GM18519 (cell line): ENCODE results near the gene PGM2L1.
"Not testable (repeated sequence)": the region's sequence is repeated elsewhere in the genome, so short reads cannot be mapped to it uniquely, and the experiment has no call there.

Experiments
- ATAC-seq: cut with Tn5 transposase; IDR thresholded peaks from one replicate; pipeline ENCODE4 v1.9.1; 2021; ENCODE audit warnings: mild to moderate bottlenecking, moderate library complexity; ENCODE audit not compliant: unreplicated experiment, low FRiP score

PGM2L1 gene

DNA sequence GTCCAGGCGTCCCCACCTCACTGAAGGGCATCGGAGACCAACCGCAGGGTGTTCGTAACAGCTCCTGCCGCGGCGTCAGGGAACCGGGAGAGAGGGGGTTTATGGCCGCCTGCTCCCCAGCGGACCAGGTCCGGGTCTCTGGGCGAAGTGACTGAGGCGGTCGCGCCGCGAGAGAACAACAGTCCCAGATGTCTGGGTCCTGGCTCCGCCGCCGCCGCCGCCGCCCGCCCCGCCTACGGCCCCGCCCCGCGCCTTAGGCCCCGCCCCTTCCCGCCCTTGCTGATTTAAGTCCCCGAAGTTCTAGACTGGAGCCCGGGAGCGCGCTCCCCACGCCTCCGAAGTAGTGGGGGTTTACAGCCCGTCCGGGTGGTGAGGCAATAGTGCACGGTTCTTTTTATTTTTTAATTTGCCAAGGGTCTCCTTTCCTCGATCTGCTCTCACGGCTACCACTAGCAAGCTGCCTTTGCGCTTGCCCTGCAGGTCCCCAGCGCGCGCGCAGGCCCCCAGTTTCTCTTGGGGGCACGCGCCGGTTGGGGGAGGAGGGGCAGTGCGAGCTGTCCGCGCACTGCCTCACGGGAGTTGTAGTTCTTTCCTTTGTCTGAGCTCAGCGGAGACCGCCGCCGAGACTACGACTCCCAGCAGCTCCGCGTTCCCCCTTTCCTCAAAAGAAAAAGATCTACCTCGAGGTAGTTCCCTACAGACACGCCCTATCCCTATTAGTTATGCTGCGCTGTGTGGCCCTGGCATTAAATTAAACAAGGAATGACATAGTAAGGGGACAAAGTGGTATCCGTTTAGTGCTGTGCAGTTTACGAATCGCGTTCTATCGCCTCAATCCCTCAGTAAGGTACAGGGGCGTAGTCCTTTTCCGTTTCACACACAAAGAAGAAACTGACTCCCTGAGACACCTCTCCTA lies at the start of gene PGM2L1:
PGM2L1 (minus strand) TSS at position 190 of the 916 bp plus-strand sequence. CDS start 272 bp downstream, outside the sequence.
- ATAC-seq = peak; percentile 89

DNA sequence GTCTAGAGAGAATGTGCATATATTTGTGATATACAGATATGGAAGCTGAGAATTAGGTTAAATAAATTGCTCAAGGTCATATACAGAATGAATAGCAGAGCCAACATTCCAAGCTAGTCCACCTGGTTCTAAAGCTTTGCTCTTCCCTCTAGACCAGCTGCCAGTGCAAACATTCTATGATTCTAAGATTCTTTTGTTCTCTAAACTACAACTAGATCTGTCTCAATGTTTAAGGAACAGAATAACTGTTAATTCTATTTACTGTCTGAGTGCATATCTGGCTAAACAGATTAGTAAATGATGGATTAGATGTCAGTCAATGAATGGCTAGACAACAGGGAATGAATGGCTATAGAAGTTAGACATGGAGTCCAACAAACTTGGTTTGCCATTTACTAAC lies 49.5 kb upstream of the PGM2L1 start:
- ATAC-seq = no peak

GRCh38 chr11:74446532-74446938 lies 48.3 kb upstream of the PGM2L1 start:
- ATAC-seq = no peak

DNA sequence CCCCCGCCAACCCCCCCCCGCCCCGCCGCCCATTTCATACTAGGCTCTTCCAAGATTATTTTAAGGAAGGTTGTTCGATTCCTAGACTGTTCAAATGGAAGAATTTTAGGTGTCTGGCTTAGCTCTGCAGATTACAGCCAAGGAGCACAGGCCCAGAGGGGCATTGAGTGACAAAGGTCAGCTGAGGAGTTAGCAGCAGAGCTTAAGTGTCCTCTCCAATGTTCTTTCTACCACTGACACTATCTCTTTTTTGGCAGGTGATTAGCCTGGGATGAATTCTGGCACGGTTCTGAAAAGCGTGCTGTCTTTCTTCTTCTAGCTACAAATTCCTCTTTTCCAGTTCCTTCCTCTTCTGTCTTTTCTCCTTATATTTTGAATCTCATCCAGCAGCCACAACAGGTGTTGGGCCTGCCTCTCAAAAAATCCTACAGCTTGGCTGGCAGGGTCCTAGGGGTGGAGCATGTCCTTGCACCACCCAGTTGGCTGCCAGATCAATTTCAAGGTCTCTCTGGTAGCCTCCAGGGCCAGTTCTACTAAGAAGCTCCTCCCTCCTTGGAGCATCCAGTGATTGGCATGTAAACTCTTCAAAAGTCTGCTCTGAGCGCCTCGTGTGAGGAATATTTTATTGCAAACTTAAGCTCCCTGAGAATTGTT lies 46.1 kb upstream of the PGM2L1 start:
- ATAC-seq = no peak

DNA sequence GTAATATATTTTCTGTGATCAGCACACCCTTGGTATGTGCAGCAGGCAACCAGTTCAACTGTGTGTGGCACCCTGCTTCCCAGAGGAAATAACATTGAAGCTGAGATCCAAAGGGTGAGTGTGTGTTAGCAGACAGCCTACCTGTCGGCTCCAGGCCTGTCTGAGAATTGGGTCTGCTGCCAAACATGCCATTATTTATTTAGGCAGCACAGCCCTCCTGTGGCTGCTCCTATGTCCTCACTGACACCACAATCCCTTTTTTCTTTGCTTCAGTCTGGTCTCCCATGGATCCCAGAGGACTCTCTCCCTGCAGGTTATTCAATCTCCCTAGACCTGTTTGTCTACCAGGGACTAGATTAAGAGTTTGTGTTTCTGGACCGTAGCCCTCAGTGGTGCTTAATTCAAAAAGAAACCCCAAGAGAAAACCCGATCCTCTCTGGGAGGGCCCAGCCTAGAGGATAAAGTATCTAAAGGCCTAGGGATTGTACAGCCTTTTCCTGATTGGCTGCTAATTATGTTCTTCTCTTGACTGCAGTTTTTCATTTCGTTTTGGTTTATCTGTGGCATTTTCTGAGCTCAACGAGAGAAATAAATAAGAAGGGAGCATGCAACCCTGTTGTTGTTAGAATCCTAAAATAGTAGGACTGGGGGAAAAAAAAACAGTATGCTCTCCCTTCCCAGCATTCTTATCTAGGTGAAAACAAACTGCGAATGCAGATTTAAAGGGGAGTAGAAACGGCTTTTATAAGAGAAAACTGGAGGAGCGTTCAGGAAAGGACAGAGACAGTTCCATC lies 45.0 kb upstream of the PGM2L1 start:
- no peak for ATAC-seq

GRCh38 chr11:74442636-74443035 lies 44.4 kb upstream of the PGM2L1 start:
- ATAC-seq = no peak

DNA sequence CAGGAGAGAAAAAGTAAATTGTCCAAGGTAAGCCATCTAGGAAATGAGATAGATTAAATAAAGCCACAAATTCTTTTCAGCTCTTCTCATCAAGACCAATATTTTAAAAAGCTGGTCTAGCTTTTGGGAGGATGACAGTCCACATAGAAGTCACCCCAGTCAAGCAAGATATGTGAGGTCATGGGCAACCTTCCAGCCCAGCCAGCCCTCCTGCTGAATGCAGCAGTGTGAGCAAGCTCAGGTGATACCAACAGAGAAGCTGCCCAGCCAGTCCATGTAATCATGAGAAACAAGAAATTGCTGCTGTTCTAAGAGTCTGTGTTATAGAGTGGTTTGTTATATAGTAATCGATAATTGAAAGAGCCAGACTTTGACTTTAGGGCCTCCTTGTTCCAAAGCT lies 40.4 kb upstream of the PGM2L1 start:
- no peak for ATAC-seq

- no peak for ATAC-seq
These were observed 39.3 kb upstream of the PGM2L1 start for GRCh38 chr11:74437441-74438042.

GRCh38 chr11:74434528-74434927 lies 36.3 kb upstream of the PGM2L1 start:
- ATAC-seq = no peak

GRCh38 chr11:74429205-74429604 lies 31.0 kb upstream of the PGM2L1 start:
- no peak for ATAC-seq

GRCh38 chr11:74427384-74427886 lies 29.2 kb upstream of the PGM2L1 start:
- no peak for ATAC-seq

GRCh38 chr11:74425100-74425499 lies 26.9 kb upstream of the PGM2L1 start:
- no peak for ATAC-seq

GRCh38 chr11:74418509-74418895 lies 20.3 kb upstream of the PGM2L1 start:
- ATAC-seq = no peak

- no peak for ATAC-seq
These were observed 19.8 kb upstream of the PGM2L1 start for GRCh38 chr11:74417860-74418508.

DNA sequence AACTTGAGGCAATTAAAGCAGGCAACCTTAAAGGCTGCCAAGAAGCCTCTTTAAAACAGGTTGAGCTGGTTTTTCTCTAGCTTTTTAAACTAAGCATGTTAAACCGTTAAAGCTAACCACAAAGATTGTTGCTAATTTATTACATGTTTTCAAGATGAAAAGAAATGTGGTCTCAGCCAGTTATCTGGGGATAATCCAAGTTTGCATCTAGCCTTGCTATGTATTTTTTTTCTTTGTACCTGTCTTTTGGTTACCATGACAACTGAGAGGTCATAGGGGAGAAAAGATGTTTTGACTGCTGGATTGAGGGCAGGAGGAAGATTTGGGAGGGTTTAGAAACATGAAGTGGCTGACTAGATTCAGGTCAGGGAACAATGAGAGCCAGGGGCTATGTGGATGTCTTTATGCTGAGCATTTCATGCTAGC lies 19.2 kb upstream of the PGM2L1 start:
- ATAC-seq = no peak

DNA sequence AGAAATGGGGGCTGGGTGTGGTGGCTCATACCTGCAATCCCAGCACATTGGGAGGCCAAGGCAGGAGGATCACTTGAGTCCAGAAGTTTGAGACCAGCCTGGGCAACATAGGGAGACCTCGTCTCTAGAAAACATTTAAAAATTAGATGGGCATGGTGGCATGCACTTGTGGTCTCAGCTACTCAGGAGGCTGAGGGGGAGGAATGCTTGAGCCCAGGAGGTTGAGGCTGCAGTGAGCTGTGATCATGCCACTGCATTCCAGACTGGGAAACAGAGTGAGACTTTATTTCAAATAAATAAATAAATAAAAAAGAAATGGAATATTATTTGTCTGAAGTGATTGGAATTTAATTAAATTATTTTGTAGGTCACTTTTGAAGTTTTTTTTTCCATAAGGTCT lies 18.7 kb upstream of the PGM2L1 start:
- not testable (repeated sequence) for ATAC-seq

- ATAC-seq = no peak
These were observed 14.6 kb upstream of the PGM2L1 start for GRCh38 chr11:74412733-74413359.

DNA sequence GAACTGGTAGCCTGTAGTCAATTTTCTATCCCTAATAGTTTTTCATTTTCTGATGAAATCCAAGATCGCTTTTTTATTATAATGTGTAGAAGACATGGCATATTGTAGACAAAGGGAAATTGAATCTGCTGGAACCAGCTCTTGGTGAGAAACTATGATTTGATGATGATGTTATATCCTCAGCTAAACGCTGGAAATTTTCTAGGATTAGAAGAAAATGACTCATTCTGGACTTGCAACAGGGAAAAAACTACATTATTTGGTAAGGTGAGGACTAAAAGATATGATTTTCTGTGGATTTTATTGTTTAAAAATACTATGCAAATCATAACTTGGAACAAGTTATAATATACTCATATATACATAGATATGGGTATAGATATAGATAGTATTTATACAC lies 14.1 kb upstream of the PGM2L1 start:
- no peak for ATAC-seq

GRCh38 chr11:74409633-74410032 lies 11.4 kb upstream of the PGM2L1 start:
- ATAC-seq = no peak
